K562 (cell line): ENCODE results near the gene TCEANC. TPM values are rescaled to one million over a fixed set of nuclear protein-coding genes. Genes with fewer than 3 reads are reported as not detected.

Source experiments
- CEBPZ ChIP-seq: fragments of 150-350 bp; IDR thresholded peaks from 2 replicates; pipeline ENCODE4 v1.6.1; 2014; ENCODE audit warnings: low read depth, mild to moderate bottlenecking, low read length, borderline replicate concordance
- GTF3C2 ChIP-seq: IDR thresholded peaks from 3 replicates; pipeline ENCODE4 v1.6.1; 2011; ENCODE audit warnings: borderline replicate concordance, mild to moderate bottlenecking, moderate library complexity; ENCODE audit not compliant: insufficient read length; ENCODE audit errors: extremely low read depth
- NFRKB ChIP-seq: fragments of 450-650 bp; IDR thresholded peaks from 2 replicates; pipeline ENCODE4 v1.6.1; 2016; ENCODE audit warnings: low read depth
- polyA plus RNA-seq, 8 experiments: library from polyadenylated mRNA; depleted of rRNA in 4 of 8; stranded (reverse) in 5 of 8; unstranded in 3 of 8; fragments of >200 nt; fragmentation: Nextera tagmentation in 2 of 8; fragmentation: Illumina TruSeq in 1 of 8; extraction: Ambion mirVana in 2 of 8; extraction: Trizol in 1 of 8; gene quantifications; 2 replicates each; pipeline versions ENCODE4 v1.2.1 to v1.2.3, GENCODE V29; 2011 to 2014; ENCODE audit warnings: inconsistent platforms in 1 of 8, missing spikeins in 1 of 8
- total RNA-seq, 7 experiments: library from RNA; depleted of rRNA in 6 of 7; stranded (reverse); fragments of >200 nt in 6 of 7; fragmentation: Illumina TruSeq in 2 of 7; extraction: Trizol in 2 of 7; gene quantifications; 2 replicates each; pipeline versions ENCODE4 v1.2.1 to v1.2.3, GENCODE V29; 2011 to 2021; ENCODE audit warnings: low replicate concordance in 1 of 7

TCEANC gene
- total and polyA plus RNA-seq, 9 of the 15 experiments (the other 6 are each of a cell fraction or from before 2014, with no cell fraction given): 1.2 to 2.8 (median 2.0) TPM

GRCh38 chrX:13652850-13653693 lies at the start of gene TCEANC (continued):
- TF ChIP-seq GTF3C2 (no peak), CEBPZ (no peak), NFRKB (peak; percentile 41; the same call in 1 of the 2 replicates)
